HG03175 (cell line): ENCODE data around the gene PRIM1.
"Not testable (repeated sequence)": the region's sequence is repeated elsewhere in the genome, so short reads cannot be mapped to it uniquely, and the experiment has no call there.

ENCODE experiments used
- ATAC-seq: cut with Tn5 transposase; IDR thresholded peaks from one replicate; pipeline ENCODE4 v1.9.1; 2021; ENCODE audit warnings: mild to moderate bottlenecking, moderate library complexity; ENCODE audit not compliant: unreplicated experiment

Gene PRIM1

DNA sequence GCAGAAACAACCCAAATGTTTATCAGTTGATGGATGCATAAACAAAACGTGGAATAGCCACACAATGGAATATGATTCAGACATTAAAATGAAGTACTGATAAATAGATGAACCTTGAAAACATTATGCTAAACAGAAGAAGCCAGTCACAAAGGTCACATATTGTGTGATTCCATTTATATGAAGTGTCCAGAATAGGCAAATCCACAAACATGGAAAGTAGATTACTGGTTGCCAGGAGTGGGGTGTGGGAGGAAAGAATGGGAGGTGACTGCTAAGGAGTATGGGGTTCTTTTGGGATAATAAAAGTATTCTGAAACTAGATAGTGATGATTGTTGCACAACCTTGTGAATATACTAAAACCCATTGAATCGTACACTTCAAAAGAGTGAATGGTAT, 9.7 kb upstream of the PRIM1 start:
- ATAC-seq: no peak

DNA sequence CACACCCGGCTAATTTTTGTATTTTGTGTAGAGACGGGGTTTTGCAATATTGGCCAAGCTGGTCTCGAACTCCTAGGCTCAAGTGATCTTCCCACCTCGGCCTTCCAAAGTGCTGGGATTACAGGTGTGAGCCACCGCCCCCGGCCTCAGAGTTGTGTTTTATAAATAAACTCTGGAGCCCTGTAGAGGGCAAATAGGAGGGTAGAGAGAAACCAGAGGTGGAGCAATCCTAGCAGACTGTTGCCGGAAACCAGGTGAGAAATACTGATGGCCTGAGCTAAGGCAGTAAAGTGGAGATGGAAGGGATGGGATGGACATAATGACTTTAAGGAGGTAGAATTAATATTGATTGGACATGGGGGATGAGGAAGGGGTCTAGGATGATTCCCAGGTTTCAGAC, 8.3 kb upstream of the PRIM1 start:
- no peak for ATAC-seq

DNA sequence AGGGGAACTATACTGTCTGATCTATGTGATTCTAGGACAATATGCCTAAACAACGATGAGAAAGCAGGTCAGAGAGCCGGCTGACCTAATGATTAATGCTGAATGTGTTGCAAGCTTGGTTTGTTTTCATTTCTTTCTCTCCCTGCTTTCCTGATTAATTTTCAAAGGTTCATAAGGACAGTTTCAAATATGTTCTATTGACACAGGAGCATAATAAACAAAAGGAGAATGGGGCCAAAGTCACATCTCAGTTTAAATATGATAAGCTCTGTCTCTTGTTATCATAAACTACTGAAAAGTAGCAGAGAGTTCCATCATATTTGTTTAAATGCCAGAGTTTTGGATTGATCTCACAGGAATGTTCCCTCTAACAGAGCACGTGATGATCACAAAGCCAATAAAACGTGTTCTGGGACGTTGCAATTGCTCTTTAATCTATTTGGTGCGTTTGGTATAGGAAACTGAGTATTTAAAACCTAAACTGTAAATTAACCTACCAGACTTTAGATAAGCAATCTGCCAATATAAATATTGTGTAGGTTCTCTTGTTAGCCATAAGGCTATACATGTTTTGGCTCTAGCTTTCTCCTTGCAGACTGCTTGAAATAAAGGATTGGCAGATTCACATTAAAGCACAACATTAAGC, 7.3 kb upstream of the PRIM1 start:
- ATAC-seq: no peak

DNA sequence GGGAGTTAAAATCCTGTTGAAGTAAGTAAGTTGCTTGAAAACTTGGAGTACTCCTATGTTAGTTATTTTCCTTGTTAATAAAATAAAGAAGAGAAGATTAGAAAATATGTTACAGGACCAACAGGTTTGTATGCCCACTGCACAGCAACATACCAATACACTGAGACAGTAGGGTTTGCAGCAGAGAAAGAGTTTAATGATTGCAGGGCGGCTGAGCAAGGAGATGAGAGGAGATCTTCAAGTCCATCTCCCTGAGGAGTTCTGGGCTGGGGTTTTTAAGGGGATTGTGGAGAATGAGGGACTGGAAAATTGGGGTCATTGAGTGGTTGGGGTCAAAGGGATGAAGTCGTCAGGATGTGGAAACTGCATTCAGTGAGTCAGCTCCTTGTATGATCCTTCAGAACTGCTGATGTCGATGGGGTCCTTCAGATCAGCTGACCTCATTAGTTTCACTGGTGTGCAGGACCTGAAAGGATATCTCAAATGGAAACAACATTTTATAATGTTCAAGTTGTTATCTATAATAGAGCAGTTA, 6.7 kb upstream of the PRIM1 start:
- ATAC-seq: no peak

DNA sequence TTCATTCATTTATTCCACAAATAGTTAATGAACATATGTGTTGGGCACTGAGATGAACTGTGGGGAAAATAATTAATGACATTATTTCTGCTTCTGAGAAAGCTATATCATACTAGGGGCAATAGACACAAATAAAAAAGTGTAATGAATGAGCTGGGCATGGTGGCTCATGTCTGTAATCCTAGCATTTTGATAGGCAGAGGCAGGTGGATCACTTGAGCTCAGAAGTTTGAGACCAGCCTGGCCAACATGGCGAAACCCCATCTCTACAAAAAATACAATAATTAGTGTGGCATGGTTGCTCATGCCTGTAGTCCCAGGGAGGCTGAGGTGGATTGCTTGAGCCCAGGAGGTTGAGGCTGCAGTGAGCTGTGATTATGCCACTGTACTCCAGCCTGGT, 5.8 kb upstream of the PRIM1 start:
- ATAC-seq: not testable (repeated sequence)

DNA sequence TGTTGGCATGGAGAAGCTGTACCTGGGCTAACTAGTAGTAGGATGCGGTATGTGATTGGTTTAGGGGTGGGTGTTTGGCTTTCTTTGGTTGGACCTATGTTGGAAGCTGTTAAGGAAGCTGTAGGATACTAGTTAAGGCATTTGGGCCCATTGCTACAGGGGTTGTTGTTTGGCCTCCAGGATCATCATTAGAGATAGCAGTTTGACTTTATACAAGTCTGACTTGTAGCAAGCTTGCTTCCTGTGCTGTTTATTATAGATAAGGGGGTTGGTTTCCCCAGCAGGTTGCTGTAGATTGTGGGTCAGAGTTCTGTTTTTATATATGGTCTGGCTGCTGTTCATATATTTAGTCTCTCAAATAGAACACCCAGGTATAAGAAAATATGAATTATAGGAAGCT, 1.4 kb upstream of the PRIM1 start:
- no peak for ATAC-seq

DNA sequence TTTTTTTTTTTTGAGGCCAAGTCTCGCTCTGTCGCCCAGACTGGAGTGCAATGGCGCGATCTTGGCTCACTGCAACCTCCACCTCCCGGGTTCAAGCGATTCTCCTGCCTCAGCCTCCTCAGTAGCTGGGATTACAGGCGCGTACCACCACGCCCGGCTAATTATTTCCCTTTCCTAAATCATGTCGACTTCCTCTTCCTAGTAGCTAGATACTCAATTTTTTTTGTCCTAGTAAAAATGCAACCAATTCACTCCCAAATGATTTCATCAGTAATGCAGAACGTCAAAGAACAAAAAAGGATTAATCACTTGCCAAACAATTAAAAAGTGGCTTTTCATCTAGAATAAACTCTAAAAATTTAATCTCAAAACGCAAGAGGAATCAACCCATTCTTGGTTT, 1.5 kb downstream of the PRIM1 start:
- not testable (repeated sequence) for ATAC-seq

DNA sequence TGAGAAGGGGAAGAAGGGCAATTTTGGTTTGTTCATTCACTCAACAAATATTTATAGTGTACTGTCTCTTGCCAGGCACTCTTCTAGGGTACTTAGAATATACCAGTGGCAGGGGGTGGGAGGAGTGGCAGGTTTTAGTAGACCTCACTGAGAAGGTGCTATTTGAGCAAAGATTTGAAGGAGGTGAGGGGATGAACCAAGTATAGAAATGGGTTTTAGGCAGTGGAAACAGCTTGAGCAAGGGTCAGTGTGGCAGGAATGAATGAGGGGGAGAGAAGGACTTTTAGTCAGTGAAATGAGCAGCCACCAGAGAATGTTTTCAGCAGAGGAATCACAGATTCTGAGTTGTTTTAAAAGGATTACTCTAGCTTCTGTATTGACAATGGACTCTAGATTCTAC, 2.3 kb downstream of the PRIM1 start:
- no peak for ATAC-seq

DNA sequence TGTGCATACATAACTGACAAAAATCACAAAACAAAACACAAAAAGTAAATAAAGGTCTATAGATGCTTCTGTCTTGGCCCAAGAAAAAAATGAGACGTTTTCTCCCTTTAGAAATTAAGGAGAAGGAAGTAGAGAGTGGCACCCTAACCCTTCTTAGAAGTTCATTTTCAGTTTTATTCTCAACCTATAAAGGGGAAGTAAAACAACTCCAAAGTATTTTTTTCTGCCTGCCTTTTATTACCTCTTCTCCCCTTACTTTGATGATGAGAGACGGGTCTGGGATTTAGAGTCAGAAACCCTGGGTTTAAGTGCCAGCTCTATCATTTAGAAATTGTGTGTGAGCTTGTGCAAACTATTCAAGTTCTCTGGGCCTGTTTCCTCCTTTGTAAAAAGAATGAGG, 2.8 kb downstream of the PRIM1 start:
- no peak for ATAC-seq

DNA sequence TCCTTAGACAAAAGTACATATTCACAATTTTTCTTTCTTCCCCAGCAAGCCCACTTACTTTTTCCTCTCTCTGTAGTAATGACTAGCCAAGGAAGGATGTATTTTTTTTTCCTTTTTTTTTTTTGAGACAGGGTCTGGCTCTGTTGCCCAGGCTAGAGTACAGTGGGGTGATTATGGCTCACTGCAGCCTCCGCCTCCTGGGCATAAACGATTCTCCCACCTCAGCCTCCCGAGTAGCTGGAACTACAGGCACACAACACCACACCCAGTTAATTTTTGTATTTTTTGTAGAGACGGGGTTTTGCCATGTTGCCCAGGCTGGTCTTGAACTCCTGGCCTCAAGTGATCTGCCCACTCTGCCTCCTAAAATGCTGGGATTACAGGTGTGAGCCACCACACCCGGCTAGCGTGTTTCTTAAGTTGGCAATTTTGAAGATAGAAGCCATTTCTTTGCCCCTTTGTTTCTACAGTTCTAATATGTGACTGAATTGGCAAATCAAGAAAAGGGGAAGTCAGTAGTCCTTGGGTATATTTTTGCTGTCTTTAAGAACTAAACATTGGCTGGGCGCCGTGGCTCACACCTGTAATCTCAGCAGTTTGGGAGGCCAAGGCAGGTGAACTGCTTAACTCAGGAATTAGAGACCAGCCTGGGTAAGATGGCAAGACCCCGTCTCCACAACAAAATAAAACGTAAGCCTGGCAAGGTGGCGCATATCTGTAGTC, 23.8 kb downstream of the PRIM1 start:
- no peak for ATAC-seq

DNA sequence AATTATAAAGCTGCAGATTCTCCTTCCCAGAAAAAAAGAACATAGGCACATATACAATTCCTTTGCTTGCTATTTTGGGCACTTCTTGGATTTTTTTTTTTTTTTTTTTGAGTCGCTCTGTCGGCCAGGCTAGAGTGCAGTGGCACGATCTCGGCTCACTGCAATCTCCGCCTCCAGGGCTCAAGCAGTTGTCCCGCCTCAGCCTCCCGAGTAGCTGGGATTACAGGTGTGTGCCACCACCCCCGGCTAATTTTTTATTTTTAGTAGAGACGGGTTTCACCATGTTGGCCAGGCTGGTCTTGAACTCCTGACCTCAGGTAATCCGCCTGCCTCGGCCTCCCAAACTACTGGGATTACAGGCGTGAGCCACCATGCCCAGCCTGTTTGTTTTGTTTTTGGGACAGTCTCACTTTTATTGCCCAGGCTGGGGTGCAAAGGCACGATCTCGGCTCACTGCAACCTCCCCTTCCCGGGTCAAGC, 25.9 kb downstream of the PRIM1 start:
- not testable (repeated sequence) for ATAC-seq

DNA sequence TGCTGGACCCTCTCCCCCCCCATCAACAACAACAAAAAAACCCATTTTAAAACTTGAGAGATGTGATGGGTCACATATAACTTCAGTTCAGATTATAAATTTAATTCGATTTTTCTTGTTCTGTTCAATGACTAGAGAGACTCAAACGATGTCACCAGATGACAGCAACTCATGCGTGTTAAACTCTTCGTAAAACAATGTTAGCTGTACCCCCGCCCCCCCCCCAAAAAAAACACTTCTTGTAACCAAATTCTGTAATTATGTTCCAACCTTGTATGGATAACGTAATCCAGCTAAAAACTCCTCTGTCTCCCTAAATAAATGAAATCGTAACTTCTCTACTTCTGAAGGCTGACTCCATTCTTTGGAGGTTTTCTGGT, 26.4 kb downstream of the PRIM1 start:
- ATAC-seq: no peak

DNA sequence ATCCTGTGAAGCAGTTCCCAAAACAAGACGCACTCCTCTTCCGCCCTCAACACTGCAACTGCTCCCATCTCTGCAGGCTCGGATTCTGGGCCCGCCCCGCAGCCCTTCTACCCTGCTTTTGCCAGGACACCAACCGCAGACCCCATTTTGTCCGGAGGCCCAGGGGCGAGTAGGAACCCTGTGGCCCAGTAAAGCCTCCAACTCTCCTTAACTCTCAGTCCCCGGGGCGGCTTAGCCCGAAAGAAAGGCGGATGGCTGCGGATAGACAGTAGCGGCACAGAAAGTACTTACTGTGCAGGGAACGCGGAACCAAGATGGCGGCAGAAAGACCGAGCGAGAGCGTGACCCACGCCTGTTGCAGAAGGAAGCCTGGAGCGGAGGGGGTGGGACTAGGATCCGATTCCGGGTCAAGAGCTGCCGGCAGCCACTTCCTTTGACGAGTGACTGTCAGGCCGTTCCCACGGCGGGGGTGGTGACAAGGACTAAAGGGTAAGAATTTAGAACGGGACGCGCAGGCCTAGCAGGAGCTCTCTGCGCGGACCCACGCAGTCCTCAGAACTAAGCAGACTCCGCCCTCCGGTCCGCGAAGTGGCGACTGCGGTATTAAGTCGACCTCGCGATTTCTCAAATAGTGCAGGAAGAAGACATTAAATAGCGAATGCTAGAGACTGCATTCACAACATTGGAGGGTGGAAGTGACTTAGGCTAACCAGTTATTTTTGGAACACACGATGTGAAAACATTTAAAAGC, 27.0 kb downstream of the PRIM1 start, which contains the start of gene NACA:
Gene NACA, minus strand, starts transcription at position 328 of the 751 bp plus-strand sequence. CDS start 778 bp downstream, outside the sequence.
- ATAC-seq: peak; percentile 94

DNA sequence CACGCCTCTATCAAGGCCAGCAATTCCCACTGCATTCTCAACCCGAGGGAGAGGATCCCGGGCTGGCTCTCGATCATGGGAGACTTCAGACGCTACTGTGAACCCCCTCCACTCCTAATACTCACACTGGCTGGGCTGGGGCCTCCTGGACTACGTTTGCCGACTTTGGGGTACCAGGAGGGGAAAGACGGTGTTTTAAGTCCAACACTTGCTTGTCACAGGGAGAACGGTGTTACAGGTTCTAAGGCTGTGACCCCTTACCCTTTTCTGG, 27.5 kb downstream of the PRIM1 start:
- ATAC-seq: no peak

DNA sequence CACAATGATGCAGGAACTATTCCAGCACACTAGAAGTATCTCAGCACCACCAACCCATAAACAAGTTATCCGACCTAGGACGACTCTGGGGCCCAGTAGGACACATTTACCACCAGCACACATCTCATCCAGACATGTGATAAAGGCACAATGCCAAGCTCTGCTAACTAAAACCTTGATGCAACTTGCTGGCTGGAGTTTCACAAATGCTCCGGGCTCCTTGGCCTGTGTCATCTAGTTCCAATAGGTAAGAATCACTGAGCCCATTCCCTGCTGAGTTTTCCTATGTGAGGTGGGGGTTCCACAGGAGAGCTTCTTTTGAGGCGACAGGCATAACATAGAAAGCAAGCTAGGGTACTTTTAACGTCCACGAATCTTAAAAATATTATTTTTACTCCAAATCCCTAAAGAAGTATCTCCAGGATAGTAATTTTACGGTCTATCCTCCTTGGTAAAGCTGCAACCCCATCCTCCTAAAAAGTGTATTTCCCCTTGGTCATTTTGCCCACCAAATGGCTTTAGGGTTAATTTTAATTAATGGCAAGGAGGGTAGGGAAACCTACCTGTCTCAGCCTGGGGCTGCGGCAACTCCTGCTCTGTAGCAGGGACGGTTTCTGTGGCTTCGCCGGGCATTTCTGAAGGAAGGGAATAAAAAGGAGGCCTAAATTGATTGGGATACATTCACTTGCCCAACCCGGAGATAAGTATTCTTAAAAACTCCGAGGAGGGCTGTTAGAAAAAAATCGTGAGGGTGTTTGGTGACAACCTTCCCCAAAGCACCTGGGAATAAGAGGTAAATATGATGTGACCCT, 28.0 kb downstream of the PRIM1 start:
- no peak for ATAC-seq

DNA sequence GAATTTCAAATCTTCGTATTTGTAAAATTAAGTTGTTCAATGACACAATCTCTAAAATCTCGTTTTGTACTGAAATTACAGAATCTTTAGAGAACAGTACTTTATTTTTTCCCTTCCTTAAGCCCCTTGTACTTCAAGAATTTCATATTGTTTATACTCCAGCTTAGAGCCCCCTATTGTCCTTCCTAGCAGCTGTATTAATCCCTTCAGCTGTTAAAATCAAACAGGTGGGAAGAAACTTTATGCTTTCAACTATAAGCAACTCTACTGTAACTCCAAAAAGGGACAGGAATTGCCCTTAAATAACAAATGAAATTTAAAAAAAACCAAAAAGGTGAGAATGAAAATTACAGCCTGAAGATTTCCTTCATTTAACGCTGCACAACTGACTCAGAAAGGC, 28.8 kb downstream of the PRIM1 start:
- ATAC-seq: no peak

DNA sequence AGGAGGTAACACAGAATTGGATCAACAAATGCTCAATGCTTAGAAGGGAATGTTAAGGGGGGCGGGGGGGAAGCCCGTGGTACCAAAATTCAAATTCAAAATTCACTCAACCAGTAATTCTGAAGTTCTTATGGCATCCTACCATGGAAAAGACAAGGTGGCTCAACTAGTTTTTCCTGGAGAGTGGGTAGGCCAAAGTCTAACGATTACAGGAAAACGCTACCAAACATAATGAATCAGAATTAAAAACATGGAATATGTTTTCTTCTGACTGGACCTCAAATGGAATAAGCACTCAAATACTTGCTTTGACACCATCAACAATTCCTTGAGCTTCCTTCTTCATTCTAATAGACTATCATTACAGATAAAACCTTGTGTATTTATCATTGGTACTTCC, 29.3 kb downstream of the PRIM1 start:
- ATAC-seq: no peak

DNA sequence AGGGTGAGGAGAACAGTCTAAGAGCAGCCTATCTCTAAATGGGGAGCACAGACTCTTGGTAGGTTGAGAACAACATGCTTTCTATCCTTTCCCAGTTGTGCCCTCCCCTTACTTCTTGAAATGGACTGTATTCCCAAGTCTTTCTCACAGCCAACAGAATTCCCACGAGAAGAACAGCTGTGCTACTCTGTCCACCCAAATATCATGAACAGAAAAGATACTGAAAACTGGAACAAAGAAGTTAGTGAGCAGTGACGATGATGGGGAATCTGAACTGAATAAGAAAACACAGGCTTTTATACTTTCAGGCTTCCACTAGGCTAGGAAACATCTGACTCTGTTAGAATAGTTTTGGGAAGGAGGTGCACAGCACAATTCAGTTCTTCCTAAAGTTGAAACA, 30.4 kb downstream of the PRIM1 start:
- ATAC-seq: no peak

DNA sequence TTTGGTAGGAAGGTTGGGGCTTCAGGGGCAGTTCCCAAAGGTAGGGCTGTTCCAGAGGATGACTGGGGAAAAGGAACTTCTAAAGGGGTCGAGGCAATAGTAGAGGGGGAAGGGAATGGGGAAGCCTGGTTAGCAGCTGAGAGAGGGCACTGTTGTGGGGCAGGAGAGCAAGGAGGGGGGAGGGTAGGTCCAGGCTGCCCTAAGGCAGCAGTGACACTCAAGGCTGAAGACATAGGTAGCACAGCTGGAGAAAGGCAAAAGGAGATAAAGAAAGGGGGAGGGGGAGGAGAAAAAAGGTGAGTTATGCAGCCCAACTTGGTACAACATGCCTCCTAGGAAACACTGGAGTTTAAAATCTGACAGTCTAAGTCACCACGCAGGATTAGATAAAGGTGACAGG, 30.9 kb downstream of the PRIM1 start:
- no peak for ATAC-seq

DNA sequence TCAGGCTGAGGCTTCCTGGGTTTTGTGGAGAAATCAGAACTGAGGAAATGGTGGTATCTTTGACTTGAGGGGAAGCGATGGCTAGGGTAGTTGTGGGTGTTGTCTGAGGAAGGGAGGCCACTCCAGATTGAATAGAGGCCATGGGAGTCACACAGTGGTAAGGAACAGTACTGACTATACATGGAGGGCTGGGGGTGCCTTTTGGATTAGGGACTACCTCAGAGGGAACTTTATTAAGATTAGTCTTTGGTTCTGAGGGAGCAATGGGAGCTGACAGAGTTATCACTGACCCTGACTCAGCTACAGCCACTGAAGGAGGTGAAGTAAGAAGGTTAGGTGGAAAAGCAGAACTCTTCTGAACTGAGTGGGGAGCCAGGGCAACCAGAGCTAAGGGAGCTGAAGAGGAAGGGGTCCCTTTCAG, 31.4 kb downstream of the PRIM1 start:
- ATAC-seq: no peak

DNA sequence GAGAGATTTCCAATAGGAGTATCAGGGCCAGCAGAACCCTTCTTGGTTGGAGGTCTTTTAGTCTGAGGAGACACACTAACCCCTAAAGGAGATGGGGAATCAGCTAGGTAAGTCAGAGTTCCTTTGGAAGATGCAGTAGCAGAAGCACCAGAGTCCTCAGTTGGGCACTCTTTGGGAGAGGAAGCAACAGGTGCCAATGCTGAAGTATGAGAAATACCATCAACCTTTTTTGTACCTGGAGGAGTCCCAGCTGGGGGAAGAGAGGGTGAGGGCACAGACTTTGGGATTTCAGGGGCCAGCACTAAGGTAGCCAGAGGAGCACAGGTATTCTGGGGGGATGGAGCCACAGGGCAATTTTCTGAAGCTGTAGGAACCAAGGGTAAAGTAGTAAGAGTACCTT, 33.1 kb downstream of the PRIM1 start:
- no peak for ATAC-seq
